HUES64 (cell line): Measurements from ENCODE around the gene FOXN4.

Experiments
- H3K27ac ChIP-seq: 2 replicates; pipeline ENCODE4 v1.7.0; 2013; ENCODE audit warnings: low read depth, low read length, inconsistent platforms
- H3K27me3 ChIP-seq: 2 replicates; pipeline ENCODE4 v1.6.1; 2013; ENCODE audit warnings: mild to moderate bottlenecking, low read length; ENCODE audit not compliant: insufficient read depth
- H3K36me3 ChIP-seq: 2 replicates; pipeline ENCODE4 v1.6.1; 2013; ENCODE audit warnings: mild to moderate bottlenecking, low read length; ENCODE audit not compliant: insufficient read depth
- H3K4me1 ChIP-seq: 2 replicates; pipeline ENCODE4 v1.6.1; 2013; ENCODE audit warnings: mild to moderate bottlenecking, low read length, moderate library complexity; ENCODE audit not compliant: insufficient read depth
- H3K4me3 ChIP-seq: 2 replicates; pipeline ENCODE4 v1.5.1; 2013; ENCODE audit warnings: mild to moderate bottlenecking, low read length, moderate library complexity
- H3K9ac ChIP-seq: 2 replicates; pipeline ENCODE4 v1.6.1; 2013; ENCODE audit warnings: mild to moderate bottlenecking, low read depth, low read length
- H3K9me3 ChIP-seq: 2 replicates; pipeline ENCODE4 v1.6.1; 2013; ENCODE audit warnings: low read depth, low read length; ENCODE audit not compliant: insufficient read depth
- WGBS: fragments of 150-250, 120-280 bp; methylation state at CpG from one replicate; pipeline ENCODE4 v1.1.7; 2013; ENCODE audit warnings: missing lambda C conversion rate; 5-methylcytosine and 5-hydroxymethylcytosine counted together

Gene FOXN4

GRCh38 chr12:109291117-109291516 lies 18.0 kb downstream of the FOXN4 start:
- Histone ChIP-seq H3K9ac (no peak overlapping the region), H3K27me3 (no peaks in the 10 kb centered on the region), H3K36me3 (no peaks in the 10 kb centered on the region), H3K27ac (no peak overlapping the region), H3K4me1 (peaks cover 4% of the 10 kb centered on the region; the same call in 1 of the 2 replicates), H3K4me3 (no peak overlapping the region), H3K9me3 (no peaks in the 10 kb centered on the region)
- 81% methylated on average over 15 of the region's 15 CpGs for WGBS

GRCh38 chr12:109290061-109290460 lies 19.0 kb downstream of the FOXN4 start:
- H3K4me3 ChIP-seq: no peak overlapping the region
- no peak overlapping the region for H3K9ac ChIP-seq
- H3K36me3 ChIP-seq: no peaks in the 10 kb centered on the region
- no peaks in the 10 kb centered on the region for H3K27me3 ChIP-seq
- WGBS: 93% methylated on average over 18 of the region's 18 CpGs
- no peaks in the 10 kb centered on the region for H3K9me3 ChIP-seq
- H3K4me1 ChIP-seq: peaks cover 4% of the 10 kb centered on the region; the same call in 1 of the 2 replicates
- H3K27ac ChIP-seq: no peak overlapping the region

- H3K27ac ChIP-seq: no peak overlapping the region
- no peak overlapping the region for H3K9ac ChIP-seq
- 94% methylated on average over 6 of the region's 6 CpGs for WGBS
- H3K27me3 ChIP-seq: no peaks in the 10 kb centered on the region
- no peaks in the 10 kb centered on the region for H3K9me3 ChIP-seq
- H3K36me3 ChIP-seq: no peaks in the 10 kb centered on the region
- peaks cover 4% of the 10 kb centered on the region; the same call in 1 of the 2 replicates for H3K4me1 ChIP-seq
- no peak overlapping the region for H3K4me3 ChIP-seq
Measured at GRCh38 chr12:109289551-109289950, 19.5 kb downstream of the FOXN4 start.

GRCh38 chr12:109289004-109289403 lies 20.1 kb downstream of the FOXN4 start:
- WGBS: 83% methylated on average over 4 of the region's 4 CpGs
- no peak overlapping the region for H3K4me3 ChIP-seq
- H3K9ac ChIP-seq: no peak overlapping the region
- H3K27ac ChIP-seq: no peak overlapping the region
- no peaks in the 10 kb centered on the region for H3K36me3 ChIP-seq
- H3K4me1 ChIP-seq: peaks cover 4% of the 10 kb centered on the region; the same call in 1 of the 2 replicates
- no peaks in the 10 kb centered on the region for H3K9me3 ChIP-seq
- no peaks in the 10 kb centered on the region for H3K27me3 ChIP-seq

- no peaks in the 10 kb centered on the region for H3K9me3 ChIP-seq
- no peak overlapping the region for H3K27ac ChIP-seq
- H3K27me3 ChIP-seq: no peaks in the 10 kb centered on the region
- H3K4me3 ChIP-seq: no peak overlapping the region
- 88% methylated on average over 1 of the region's 1 CpG for WGBS
- H3K9ac ChIP-seq: no peak overlapping the region
- H3K36me3 ChIP-seq: no peaks in the 10 kb centered on the region
- peaks cover 4% of the 10 kb centered on the region; the same call in 1 of the 2 replicates for H3K4me1 ChIP-seq
Measured at GRCh38 chr12:109288571-109288970, 20.5 kb downstream of the FOXN4 start.

GRCh38 chr12:109287811-109288469 lies 21.1 kb downstream of the FOXN4 start:
- no peaks in the 10 kb centered on the region for H3K27me3 ChIP-seq
- no peaks in the 10 kb centered on the region for H3K36me3 ChIP-seq
- 94% methylated on average over 16 of the region's 16 CpGs for WGBS
- peaks cover 4% of the 10 kb centered on the region; the same call in 1 of the 2 replicates for H3K4me1 ChIP-seq
- no peaks in the 10 kb centered on the region for H3K9me3 ChIP-seq
- H3K9ac ChIP-seq: no peak overlapping the region
- H3K4me3 ChIP-seq: no peak overlapping the region
- H3K27ac ChIP-seq: no peak overlapping the region

- 83% methylated on average over 7 of the region's 7 CpGs for WGBS
- Histone ChIP-seq H3K9me3 (no peaks in the 10 kb centered on the region), H3K4me3 (no peak overlapping the region), H3K9ac (no peak overlapping the region), H3K27ac (no peak overlapping the region), H3K36me3 (no peaks in the 10 kb centered on the region), H3K4me1 (peaks cover 4% of the 10 kb centered on the region; the same call in 1 of the 2 replicates), H3K27me3 (no peaks in the 10 kb centered on the region)
Measured at GRCh38 chr12:109287181-109287580, 21.9 kb downstream of the FOXN4 start.

- H3K9ac ChIP-seq: no peak overlapping the region
- peaks cover 4% of the 10 kb centered on the region; the same call in 1 of the 2 replicates for H3K4me1 ChIP-seq
- H3K36me3 ChIP-seq: no peaks in the 10 kb centered on the region
- no peaks in the 10 kb centered on the region for H3K9me3 ChIP-seq
- no peak overlapping the region for H3K27ac ChIP-seq
- no peak overlapping the region for H3K4me3 ChIP-seq
- no peaks in the 10 kb centered on the region for H3K27me3 ChIP-seq
- 83% methylated on average over 4 of the region's 4 CpGs for WGBS
Measured at GRCh38 chr12:109286652-109287051, 22.4 kb downstream of the FOXN4 start.

- Histone ChIP-seq H3K9ac (no peak overlapping the region), H3K27ac (no peak overlapping the region), H3K27me3 (no peaks in the 10 kb centered on the region), H3K4me1 (peaks cover 4% of the 10 kb centered on the region; the same call in 1 of the 2 replicates), H3K9me3 (no peaks in the 10 kb centered on the region), H3K4me3 (no peak overlapping the region), H3K36me3 (no peaks in the 10 kb centered on the region)
Measured at GRCh38 chr12:109286252-109286651, 22.8 kb downstream of the FOXN4 start.

- no peak overlapping the region for H3K9ac ChIP-seq
Measured at GRCh38 chr12:109284392-109284791, 24.7 kb downstream of the FOXN4 start.

GRCh38 chr12:109281452-109281851 lies 27.6 kb downstream of the FOXN4 start:
- Histone ChIP-seq H3K9me3 (no peaks in the 10 kb centered on the region), H3K4me3 (no peak overlapping the region), H3K9ac (no peak overlapping the region), H3K27me3 (no peaks in the 10 kb centered on the region), H3K4me1 (peaks cover 6% of the 10 kb centered on the region; the same call in 1 of the 2 replicates), H3K36me3 (no peaks in the 10 kb centered on the region), H3K27ac (no peak overlapping the region)
- 94% methylated on average over 17 of the region's 17 CpGs for WGBS

More at GRCh38 chr12:109284392-109284791, 24.7 kb downstream of the FOXN4 start:
- Histone ChIP-seq H3K4me1 (no peaks in the 10 kb centered on the region), H3K27ac (no peak overlapping the region), H3K9me3 (no peaks in the 10 kb centered on the region), H3K27me3 (no peaks in the 10 kb centered on the region), H3K4me3 (no peak overlapping the region), H3K36me3 (no peaks in the 10 kb centered on the region)
- WGBS: 93% methylated on average over 20 of the region's 20 CpGs
